Lower leg skin (tissue), 4 donors: ENCODE data around the gene MCFD2. TPM values are rescaled to one million over a fixed set of nuclear protein-coding genes. Genes with fewer than 3 reads are reported as not detected.

Experiments
- DNase-seq, 2 donors: peaks; one replicate each; pipeline ENCODE4 v3.0.0-alpha.2; 2019; ENCODE audit warnings: low spot score in 2 of 2
- H3K4me3 ChIP-seq: fragments of 200-600 bp; sonication (generic); 2 replicates; pipeline ENCODE4 v1.5.1; 2017; ENCODE audit warnings: mild to moderate bottlenecking, low read depth; ENCODE audit not compliant: poor library complexity, severe bottlenecking
- POLR2A ChIP-seq, 2 donors: fragments of 450-650 bp; IDR thresholded peaks; one replicate each; pipeline ENCODE4 v1.6.1; 2016 to 2017; ENCODE audit warnings: antibody characterized with exemption in 2 of 2, mild to moderate bottlenecking in 1 of 2, moderate library complexity in 1 of 2
- WGBS, 2 donors: methylation state at CpG; one replicate each; pipeline ENCODE4 v1.1.5; 2018; 5-methylcytosine and 5-hydroxymethylcytosine counted together
- intact Hi-C: fragments of 100-400 bp; cut with DNase I; formaldehyde crosslinking; loops from one replicate; pipeline ENCODE4 v1.15.0; 2023; ENCODE audit warnings: low total_unique reads
- total RNA-seq, 4 donors: library from RNA; depleted of rRNA; stranded (reverse); fragments of >200 nt; gene quantifications; one replicate each; pipeline ENCODE4 v1.1.0, GENCODE V29; 2016
- TF ChIP-seq, protein P1 (sequence below), 3 donors: fragments of 450-650 bp; IDR thresholded peaks; one replicate each; pipeline ENCODE4 v1.5.1; 2016; ENCODE audit warnings: antibody characterized with exemption in 3 of 3, mild to moderate bottlenecking in 3 of 3, moderate library complexity in 2 of 3

Gene MCFD2
- total RNA-seq, 4 donors from 2014 or later: 32.4 to 43.3 (median 36.1) TPM

GRCh38 chr2:46870051-46870839 is 45.4 kb downstream of the MCFD2 start:
- TF ChIP-seq POLR2A (IDR thresholded peaks at IDR 0.05): no peak
- TF ChIP-seq, protein P1, sequence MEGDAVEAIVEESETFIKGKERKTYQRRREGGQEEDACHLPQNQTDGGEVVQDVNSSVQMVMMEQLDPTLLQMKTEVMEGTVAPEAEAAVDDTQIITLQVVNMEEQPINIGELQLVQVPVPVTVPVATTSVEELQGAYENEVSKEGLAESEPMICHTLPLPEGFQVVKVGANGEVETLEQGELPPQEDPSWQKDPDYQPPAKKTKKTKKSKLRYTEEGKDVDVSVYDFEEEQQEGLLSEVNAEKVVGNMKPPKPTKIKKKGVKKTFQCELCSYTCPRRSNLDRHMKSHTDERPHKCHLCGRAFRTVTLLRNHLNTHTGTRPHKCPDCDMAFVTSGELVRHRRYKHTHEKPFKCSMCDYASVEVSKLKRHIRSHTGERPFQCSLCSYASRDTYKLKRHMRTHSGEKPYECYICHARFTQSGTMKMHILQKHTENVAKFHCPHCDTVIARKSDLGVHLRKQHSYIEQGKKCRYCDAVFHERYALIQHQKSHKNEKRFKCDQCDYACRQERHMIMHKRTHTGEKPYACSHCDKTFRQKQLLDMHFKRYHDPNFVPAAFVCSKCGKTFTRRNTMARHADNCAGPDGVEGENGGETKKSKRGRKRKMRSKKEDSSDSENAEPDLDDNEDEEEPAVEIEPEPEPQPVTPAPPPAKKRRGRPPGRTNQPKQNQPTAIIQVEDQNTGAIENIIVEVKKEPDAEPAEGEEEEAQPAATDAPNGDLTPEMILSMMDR (IDR thresholded peaks at IDR 0.05): no peak
- WGBS, 2 donors: 82 to 83% methylated on average over 8 of the region's 8 CpGs
- H3K4me3 ChIP-seq: no peak overlapping the region
- no peak for DNase-seq
- intact Hi-C loops: no loop called here

DNA sequence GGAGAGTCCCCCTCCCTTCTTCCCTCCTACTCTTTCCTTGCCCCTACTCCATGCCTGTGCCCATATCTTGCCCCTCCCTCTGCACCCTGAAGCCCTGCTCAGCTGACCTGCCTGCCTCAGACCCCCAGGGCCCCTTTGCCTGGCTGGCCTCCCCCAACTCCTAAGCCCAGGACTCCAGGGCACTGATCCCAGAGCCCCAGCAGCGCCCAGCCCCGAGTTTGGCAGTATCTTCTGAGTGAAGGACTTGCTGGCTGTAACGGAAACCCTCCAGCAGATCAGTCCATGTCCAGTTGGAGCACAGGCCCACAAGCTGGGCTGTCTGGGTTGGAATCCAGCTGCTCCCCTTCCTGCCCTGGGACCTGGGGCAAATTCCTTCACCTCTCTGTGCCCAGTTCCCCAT is 46.0 kb downstream of the MCFD2 start:
- 80 to 85% methylated on average over 3 of the region's 3 CpGs for WGBS, 2 donors
- intact Hi-C loops: no loop called here
- no peak for DNase-seq
- no peak for TF ChIP-seq POLR2A (IDR thresholded peaks at IDR 0.05)
- TF ChIP-seq, protein P1 (IDR thresholded peaks at IDR 0.05): no peak
- H3K4me3 ChIP-seq: no peak overlapping the region

DNA sequence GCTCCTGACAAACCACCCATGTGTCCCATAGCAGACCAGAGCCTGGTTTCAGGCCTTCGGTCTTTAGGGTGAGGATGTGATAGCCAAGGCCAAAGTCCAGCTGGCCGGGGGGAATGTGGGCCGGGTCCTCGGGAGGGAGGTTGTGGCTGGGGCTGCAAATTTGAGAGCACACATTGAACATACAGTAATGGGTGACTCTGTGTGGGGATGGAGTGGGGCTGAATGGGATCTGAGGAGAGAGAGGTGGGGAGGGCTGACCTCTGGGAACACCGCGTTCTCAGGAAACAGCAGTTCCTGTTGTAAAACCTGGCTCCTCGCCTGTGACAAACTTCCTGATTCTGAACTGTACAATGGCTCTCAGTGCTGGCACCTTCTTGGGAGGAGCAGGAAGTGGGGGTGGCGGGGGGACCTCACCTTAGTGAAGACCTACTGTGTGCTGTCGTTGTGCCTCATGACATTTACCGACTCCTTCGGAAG is 48.8 kb downstream of the MCFD2 start:
- no peak for TF ChIP-seq POLR2A (IDR thresholded peaks at IDR 0.05)
- TF ChIP-seq, protein P1 (IDR thresholded peaks at IDR 0.05): no peak
- no peak overlapping the region for H3K4me3 ChIP-seq
- WGBS, 2 donors: 75 to 77% methylated on average over 11 of the region's 11 CpGs
- intact Hi-C loops: no loop called here
- DNase-seq: peak; percentile 73 to 90

- no peak for DNase-seq
- TF ChIP-seq, protein P1 (IDR thresholded peaks at IDR 0.05): no peak
- no peak for TF ChIP-seq POLR2A (IDR thresholded peaks at IDR 0.05)
- 66 to 72% methylated on average over 7 of the region's 7 CpGs for WGBS, 2 donors
- intact Hi-C loops: no loop called here
- no peak overlapping the region for H3K4me3 ChIP-seq
Observed at GRCh38 chr2:46865181-46865970, 50.2 kb downstream of the MCFD2 start.

- 81 to 97% methylated on average over 1 of the region's 1 CpG for WGBS, 2 donors
- TF ChIP-seq POLR2A (IDR thresholded peaks at IDR 0.05): no peak
- TF ChIP-seq, protein P1 (IDR thresholded peaks at IDR 0.05): no peak
- DNase-seq: no peak
- no peak overlapping the region for H3K4me3 ChIP-seq
- intact Hi-C loops: no loop called here
Observed at GRCh38 chr2:46863882-46864281, 51.7 kb downstream of the MCFD2 start.
